Heart left ventricle (tissue), 13 donors: ENCODE data around the gene LRMDA.

Source experiments
- CTCF ChIP-seq, 12 donors: fragments of 200-600 bp; sonication (generic) in 4 of 12; IDR thresholded peaks; one replicate each; pipeline versions ENCODE4 v1.5.0 to v1.8.0; 2018 to 2022; ENCODE audit warnings: antibody characterized with exemption in 12 of 12, mild to moderate bottlenecking in 5 of 12
- POLR2A ChIP-seq, 2 donors: fragments of 450-650 bp; IDR thresholded peaks; one replicate each; pipeline ENCODE4 v1.6.1; 2017; ENCODE audit warnings: antibody characterized with exemption in 2 of 2, mild to moderate bottlenecking in 2 of 2, moderate library complexity in 2 of 2
- donor health status: ischemic (EF 13 %, LVEDD 7.1; RV severe dilation, severe dysfunction).
- donor health status: DM: no; HTN: yes; CAD: no.
- donor health status: DM: no; HTN: no; CAD: no.
- donor health status: ischemic (EF 25% LVEDD 6.9; RV normal size, moderate dysfunction).
- donor health status: ischemic (EF 25% LVEDD 5.7; RV mildly dilated, moderate dysfunction).
- donor health status: ischemic (EF 35%, LVEDD 5.7; RV mildly dilated, moderate dysfunction).
- donor health status: nonischemic (EF 11% LVEDD 7.7; RV severe dilation, severe dysfunction).
- donor health status: DM: yes; HTN: yes; CAD: no.
- donor health status: PGD.
- donor health status: ischemic (EF 29% LVEDD 5.4; RV normal size, mild dysfunction).
- donor health status: nonischemic (EF 23%, LVEDD 6.1; RV moderate dilation, normal function).

- TF ChIP-seq CTCF (IDR thresholded peaks at IDR 0.05) (no peak), POLR2A (IDR thresholded peaks at IDR 0.05) (no peak)
Measured at GRCh38 chr10:76451911-76452310, 1020.5 kb downstream of the LRMDA start.
